ENCODE results near the gene DNAJC4. TPM values are rescaled to one million over a fixed set of nuclear protein-coding genes. Genes with fewer than 3 reads are reported as not detected.

DNAJC4 gene
- total and polyA plus RNA-seq, 5 donors, result 46.3 to 95.7 (median 51.8) TPM

DNA sequence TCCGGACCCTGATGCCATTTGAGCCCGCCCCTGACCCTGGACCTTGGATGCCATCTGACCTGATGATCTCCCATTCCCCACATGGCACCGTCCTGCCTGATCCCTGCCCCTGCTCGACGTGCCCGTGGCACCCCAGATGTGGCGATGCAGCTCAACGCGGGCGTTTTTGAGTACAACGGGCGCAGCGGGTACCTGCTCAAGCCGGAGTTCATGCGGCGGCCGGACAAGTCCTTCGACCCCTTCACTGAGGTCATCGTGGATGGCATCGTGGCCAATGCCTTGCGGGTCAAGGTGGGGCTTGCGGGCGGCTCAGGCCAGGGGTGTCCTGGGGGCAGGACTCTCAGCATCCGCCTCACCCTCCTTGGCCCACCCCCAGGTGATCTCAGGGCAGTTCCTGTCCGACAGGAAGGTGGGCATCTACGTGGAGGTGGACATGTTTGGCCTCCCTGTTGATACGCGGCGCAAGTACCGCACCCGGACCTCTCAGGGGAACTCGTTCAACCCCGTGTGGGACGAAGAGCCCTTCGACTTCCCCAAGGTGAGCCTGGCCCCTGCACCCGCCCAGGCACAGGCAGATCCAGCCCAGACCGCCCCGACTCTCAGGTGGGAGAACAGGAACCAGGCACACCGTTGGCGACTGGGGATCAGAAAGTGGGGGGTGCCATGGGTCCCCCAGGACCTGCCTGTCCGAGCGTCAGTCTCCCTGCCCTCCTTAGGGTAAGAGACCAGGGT lies 32.1 kb downstream of the DNAJC4 start:
- intact Hi-C loops (cut with DNase I), result no loop called here
- no peaks in the 10 kb centered on the region for H3K27me3 ChIP-seq (ENCODE audit: control insufficient read depth, insufficient read depth)
- ATAC-seq, result no peak
- no peak overlapping the region for H3K4me3 ChIP-seq (ENCODE audit: low read length)
- DNase-seq, result peak in 2 of 3 donors; percentile 52 to 67
- no peak overlapping the region for H3K27ac ChIP-seq (ENCODE audit: low read length)
- no peaks in the 10 kb centered on the region for H3K9me3 ChIP-seq (ENCODE audit: control insufficient read depth, low read length)
- H3K4me1 ChIP-seq (ENCODE audit: control insufficient read depth, insufficient read depth, low read length), result no peaks in the 10 kb centered on the region
- 93% methylated on average over 42 of the region's 42 CpGs for WGBS

- ATAC-seq (no peak), DNase-seq (peak in 2 of 3 donors; percentile 56 to 64)
- Histone ChIP-seq H3K4me1 (ENCODE audit: control insufficient read depth, insufficient read depth, low read length) (no peaks in the 10 kb centered on the region), H3K27ac (ENCODE audit: low read length) (no peak overlapping the region), H3K4me3 (ENCODE audit: low read length) (no peak overlapping the region), H3K9me3 (ENCODE audit: control insufficient read depth, low read length) (no peaks in the 10 kb centered on the region), H3K27me3 (ENCODE audit: control insufficient read depth, insufficient read depth) (no peaks in the 10 kb centered on the region)
- intact Hi-C loops (cut with DNase I), result no loop called here
- WGBS, result 80% methylated on average over 29 of the region's 29 CpGs
Observed at GRCh38 chr11:64263021-64263946, 32.9 kb downstream of the DNAJC4 start.

DNA sequence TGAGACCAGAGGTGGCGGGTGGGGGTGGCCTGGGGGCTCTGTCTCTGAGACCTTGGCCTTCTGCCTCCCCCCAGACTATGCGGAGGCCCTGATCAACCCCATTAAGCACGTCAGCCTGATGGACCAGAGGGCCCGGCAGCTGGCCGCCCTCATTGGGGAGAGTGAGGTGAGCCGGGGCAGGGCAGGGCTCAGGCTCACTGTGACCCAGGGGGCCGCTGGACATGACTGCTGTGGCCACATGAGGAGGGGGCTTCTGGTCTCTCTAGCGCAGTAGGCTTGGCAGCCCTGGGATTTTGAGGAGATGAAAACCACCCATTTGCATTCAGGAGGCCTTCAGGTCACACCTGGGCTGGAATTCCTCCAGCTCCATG lies 33.6 kb downstream of the DNAJC4 start:
- DNase-seq (peak in 2 of 3 donors; percentile 40 to 58), ATAC-seq (no peak)
- H3K27me3 ChIP-seq (ENCODE audit: control insufficient read depth, insufficient read depth), result no peaks in the 10 kb centered on the region
- H3K4me1 ChIP-seq (ENCODE audit: control insufficient read depth, insufficient read depth, low read length), result no peaks in the 10 kb centered on the region
- H3K9me3 ChIP-seq (ENCODE audit: control insufficient read depth, low read length), result no peaks in the 10 kb centered on the region
- no peak overlapping the region for H3K27ac ChIP-seq (ENCODE audit: low read length)
- intact Hi-C loops (cut with DNase I), result no loop called here
- WGBS, result 91% methylated on average over 8 of the region's 8 CpGs
- H3K4me3 ChIP-seq (ENCODE audit: low read length), result no peak overlapping the region

DNA sequence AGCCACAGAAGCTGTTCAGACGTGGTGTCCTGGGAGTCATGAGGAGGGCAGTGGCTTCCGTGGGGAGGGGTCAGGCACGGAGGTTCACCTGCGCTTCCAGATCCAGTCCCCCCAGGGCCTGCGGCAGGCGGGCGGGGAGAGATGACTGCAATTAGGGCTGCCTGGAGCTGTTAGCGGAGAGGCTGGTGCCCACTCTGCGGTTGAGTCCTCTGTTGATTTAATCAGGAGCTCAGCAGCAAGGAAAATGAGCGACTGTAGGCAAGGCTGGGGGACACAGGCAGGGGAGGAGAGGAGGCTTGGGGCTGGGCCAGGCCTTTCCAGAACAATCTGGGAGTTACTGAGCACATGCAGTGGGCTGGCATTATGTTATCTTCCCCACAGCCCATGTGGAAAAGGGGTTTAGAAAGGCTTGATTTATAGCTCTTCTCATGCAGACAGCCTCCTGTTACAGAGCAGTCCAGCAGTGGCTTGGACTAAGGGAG lies 34.1 kb downstream of the DNAJC4 start:
- intact Hi-C loops (cut with DNase I), result no loop called here
- no peak for ATAC-seq
- H3K9me3 ChIP-seq (ENCODE audit: control insufficient read depth, low read length), result no peaks in the 10 kb centered on the region
- H3K27ac ChIP-seq (ENCODE audit: low read length), result no peak overlapping the region
- peak in 2 of 3 donors; percentile 31 to 57 for DNase-seq
- WGBS, result 87% methylated on average over 10 of the region's 10 CpGs
- H3K4me3 ChIP-seq (ENCODE audit: low read length), result no peak overlapping the region
- no peaks in the 10 kb centered on the region for H3K4me1 ChIP-seq (ENCODE audit: control insufficient read depth, insufficient read depth, low read length)
- no peaks in the 10 kb centered on the region for H3K27me3 ChIP-seq (ENCODE audit: control insufficient read depth, insufficient read depth)

DNA sequence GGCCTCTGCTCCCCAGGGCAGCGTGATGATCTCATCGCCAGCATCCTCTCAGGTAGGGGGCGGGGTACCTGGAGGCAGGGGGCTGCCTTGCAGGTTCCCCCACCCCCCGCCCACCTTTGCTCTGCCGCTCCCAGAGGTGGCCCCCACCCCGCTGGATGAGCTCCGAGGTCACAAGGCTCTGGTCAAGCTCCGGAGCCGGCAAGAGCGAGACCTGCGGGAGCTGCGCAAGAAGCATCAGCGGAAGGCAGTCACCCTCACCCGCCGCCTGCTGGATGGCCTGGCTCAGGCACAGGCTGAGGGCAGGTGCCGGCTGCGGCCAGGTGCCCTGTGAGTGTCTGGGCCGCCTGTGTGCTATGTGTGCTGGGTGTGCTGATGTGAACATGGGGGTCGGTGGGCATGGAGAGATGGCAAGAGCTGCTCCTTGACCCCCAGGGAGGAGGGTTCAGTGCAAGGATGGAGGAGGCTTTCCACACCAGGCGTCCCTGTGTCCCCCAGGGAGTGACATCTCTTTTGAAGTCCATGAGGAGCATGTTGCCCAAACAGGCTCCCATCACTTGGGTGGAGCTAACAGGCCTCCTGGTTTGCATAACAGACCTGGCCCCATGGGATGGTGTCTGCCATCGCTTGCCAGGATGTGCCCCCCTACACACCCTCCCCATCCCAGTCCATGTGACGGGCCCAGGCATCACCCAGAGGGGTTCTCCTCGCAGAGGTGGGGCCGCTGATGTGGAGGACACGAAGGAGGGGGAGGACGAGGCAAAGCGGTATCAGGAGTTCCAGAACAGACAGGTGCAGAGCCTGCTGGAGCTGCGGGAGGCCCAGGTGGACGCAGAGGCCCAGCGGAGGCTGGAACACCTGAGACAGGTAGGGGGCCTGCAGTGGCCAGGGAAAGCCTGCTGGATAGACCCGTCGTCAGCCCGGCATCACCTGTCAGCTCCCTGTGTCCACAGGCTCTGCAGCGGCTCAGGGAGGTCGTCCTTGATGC lies 35.1 kb downstream of the DNAJC4 start:
- no peaks in the 10 kb centered on the region for H3K4me1 ChIP-seq (ENCODE audit: control insufficient read depth, insufficient read depth, low read length)
- no peak for ATAC-seq
- intact Hi-C loops (cut with DNase I), result no loop called here
- no peaks in the 10 kb centered on the region for H3K9me3 ChIP-seq (ENCODE audit: control insufficient read depth, low read length)
- 93% methylated on average over 35 of the region's 35 CpGs for WGBS
- H3K4me3 ChIP-seq (ENCODE audit: low read length), result no peak overlapping the region
- H3K27me3 ChIP-seq (ENCODE audit: control insufficient read depth, insufficient read depth), result no peaks in the 10 kb centered on the region
- peak in 2 of 3 donors; percentile 61 for DNase-seq
- no peak overlapping the region for H3K27ac ChIP-seq (ENCODE audit: low read length)

GRCh38 chr11:64266339-64266738 lies 36.0 kb downstream of the DNAJC4 start:
- no peaks in the 10 kb centered on the region for H3K27me3 ChIP-seq (ENCODE audit: control insufficient read depth, insufficient read depth)
- intact Hi-C loops (cut with DNase I), result no loop called here
- 90% methylated on average over 15 of the region's 15 CpGs for WGBS
- no peak overlapping the region for H3K27ac ChIP-seq (ENCODE audit: low read length)
- ATAC-seq (no peak), DNase-seq (peak in 2 of 3 donors; percentile 71 to 72)
- no peaks in the 10 kb centered on the region for H3K9me3 ChIP-seq (ENCODE audit: control insufficient read depth, low read length)
- no peaks in the 10 kb centered on the region for H3K4me1 ChIP-seq (ENCODE audit: control insufficient read depth, insufficient read depth, low read length)
- no peak overlapping the region for H3K4me3 ChIP-seq (ENCODE audit: low read length)

DNA sequence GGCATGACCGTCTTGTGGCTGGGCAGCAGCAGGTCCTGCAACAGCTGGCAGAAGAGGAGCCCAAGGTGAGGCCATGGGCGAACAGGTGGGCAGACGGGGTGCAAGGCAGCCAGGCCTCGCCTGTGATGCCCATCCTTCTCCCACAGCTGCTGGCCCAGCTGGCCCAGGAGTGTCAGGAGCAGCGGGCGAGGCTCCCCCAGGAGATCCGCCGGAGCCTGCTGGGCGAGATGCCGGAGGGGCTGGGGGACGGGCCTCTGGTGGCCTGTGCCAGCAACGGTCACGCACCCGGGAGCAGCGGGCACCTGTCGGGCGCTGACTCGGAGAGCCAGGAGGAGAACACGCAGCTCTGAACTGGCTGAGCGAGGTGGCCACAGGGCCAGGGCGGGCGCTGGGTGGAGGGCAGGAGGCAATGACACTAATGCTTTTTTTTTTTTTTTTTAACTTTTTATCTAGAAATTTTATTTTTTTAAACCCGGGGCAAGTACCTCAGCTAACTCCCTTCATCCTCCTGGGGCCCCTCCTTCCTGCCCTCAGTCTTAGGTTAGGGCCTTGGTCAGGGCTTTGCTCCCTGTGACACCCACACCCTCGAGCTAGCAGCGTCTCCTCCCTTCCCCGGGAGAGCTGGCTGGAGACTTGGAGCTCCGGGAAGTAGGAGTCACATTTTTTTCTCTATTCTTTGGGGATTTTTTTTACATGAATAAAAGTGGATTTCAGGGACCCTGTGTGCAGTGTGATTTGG lies 37.0 kb downstream of the DNAJC4 start:
- ATAC-seq (no peak), DNase-seq (peak in 2 of 3 donors; percentile 77 to 83)
- intact Hi-C loops (cut with DNase I), result no loop called here
- Histone ChIP-seq H3K9me3 (ENCODE audit: control insufficient read depth, low read length) (no peaks in the 10 kb centered on the region), H3K27me3 (ENCODE audit: control insufficient read depth, insufficient read depth) (no peaks in the 10 kb centered on the region), H3K4me3 (ENCODE audit: low read length) (no peak overlapping the region), H3K4me1 (ENCODE audit: control insufficient read depth, insufficient read depth, low read length) (no peaks in the 10 kb centered on the region), H3K27ac (ENCODE audit: low read length) (peak overlapping the region; percentile 87)
- 74% methylated on average over 27 of the region's 27 CpGs for whole genome bisulfite sequencing

DNA sequence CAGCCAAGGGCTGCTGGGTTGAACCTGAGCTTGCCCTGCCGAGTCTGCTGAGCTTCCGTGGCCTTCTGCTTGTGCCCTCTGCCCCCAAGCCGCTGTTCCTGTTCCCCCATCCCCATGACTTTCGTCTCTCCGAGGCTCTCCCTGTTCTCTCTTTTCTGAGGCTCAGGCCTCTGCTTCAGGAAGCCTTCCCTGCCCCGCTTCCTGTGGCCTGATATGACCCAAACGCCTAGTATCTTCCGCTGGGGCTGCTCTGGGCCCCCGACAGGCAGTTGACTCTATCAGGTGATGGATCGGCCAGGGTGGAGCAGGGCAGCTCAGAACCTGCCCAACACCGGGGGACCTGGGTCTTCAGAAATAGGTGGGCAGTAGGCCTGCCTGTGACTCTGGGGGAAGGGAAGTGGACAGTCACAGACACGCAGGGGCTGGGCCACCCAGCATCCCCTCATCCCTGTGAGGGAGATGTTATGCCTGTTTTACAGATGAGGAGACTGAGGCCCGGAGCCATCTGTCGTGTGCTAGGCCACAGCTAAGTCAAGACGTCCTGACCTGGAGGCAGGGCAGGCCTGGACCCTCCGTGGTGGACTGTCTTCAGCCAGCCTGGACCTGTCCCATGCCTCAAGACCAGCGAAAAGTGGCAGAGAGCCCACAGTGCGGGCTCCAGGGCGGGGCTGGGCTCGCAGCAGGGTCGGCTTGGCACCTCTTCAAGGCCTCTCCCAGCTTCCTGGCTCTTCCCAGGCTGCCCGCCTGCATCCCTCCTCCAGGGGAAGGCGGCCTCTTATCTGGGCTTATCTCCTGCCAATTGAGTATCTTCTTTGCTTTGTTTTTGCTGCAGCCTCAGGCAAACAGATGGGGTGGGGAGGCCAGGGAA lies 37.9 kb downstream of the DNAJC4 start:
- no peaks in the 10 kb centered on the region for H3K4me1 ChIP-seq (ENCODE audit: control insufficient read depth, insufficient read depth, low read length)

DNA sequence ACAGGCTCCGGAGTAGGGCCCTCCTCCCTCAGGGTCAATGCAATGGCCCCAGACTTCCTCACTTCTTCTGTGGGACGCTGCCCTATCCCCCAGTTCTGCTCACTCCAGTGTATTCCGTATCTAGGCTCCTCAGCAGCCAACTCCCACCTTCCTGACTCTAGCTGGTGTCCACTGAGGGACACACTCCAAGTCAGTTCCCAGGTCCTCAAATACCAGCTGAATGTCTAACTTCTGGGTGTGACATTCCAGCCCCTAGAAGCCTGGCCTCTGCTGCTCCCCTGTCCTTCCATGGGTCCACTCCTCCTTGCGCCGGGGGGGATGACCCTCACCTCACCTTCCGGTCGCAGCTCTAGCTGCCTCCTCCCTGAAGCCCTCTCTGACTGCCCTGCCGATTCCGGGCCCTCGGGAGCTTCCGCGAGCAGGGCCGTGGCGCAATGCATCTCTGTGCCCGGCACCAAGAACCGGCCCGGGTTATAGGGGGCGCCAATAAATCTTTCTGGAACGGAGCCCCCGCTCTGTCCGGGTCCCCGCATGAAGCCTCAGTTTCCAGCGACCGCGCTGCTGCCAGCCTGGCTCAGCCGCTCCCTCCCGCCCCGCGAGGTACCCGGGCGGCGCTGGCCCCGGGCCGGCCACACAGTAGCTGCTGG lies 38.7 kb downstream of the DNAJC4 start:
- H3K9me3 ChIP-seq (ENCODE audit: control insufficient read depth, low read length), result no peaks in the 10 kb centered on the region
- peak overlapping the region; percentile 87 for H3K27ac ChIP-seq (ENCODE audit: low read length)
- no peaks in the 10 kb centered on the region for H3K4me1 ChIP-seq (ENCODE audit: control insufficient read depth, insufficient read depth, low read length)
- intact Hi-C loops (cut with DNase I), result no loop called here
- DNase-seq, result peak; percentile 82 to 88 (median 88)
- peak overlapping the region; percentile 46 for H3K4me3 ChIP-seq (ENCODE audit: low read length)
- WGBS, result under 1% methylated on average over 34 of the region's 34 CpGs
- no peaks in the 10 kb centered on the region for H3K27me3 ChIP-seq (ENCODE audit: control insufficient read depth, insufficient read depth)
- peak; percentile 12 to 38 for ATAC-seq

More for the DNA sequence above, 37.9 kb downstream of the DNAJC4 start:
- H3K27ac ChIP-seq (ENCODE audit: low read length), result peak overlapping the region; percentile 87
- ATAC-seq, result peak; percentile 3 to 26
- H3K4me3 ChIP-seq (ENCODE audit: low read length), result peak overlapping the region; percentile 46
- DNase-seq, result peak; percentile 88 to 94 (median 92)
- no peaks in the 10 kb centered on the region for H3K27me3 ChIP-seq (ENCODE audit: control insufficient read depth, insufficient read depth)
- no peaks in the 10 kb centered on the region for H3K9me3 ChIP-seq (ENCODE audit: control insufficient read depth, low read length)
- intact Hi-C loops (cut with DNase I), result no loop called here
- 26% methylated on average over 23 of the region's 23 CpGs for WGBS

Data from right cardiac atrium (tissue), 5 donors.